Measurements from ENCODE around the gene TF.
"Not testable (repeated sequence)": the region's sequence is repeated elsewhere in the genome, so short reads cannot be mapped to it uniquely, and the experiment has no call there.

Gene TF

DNA sequence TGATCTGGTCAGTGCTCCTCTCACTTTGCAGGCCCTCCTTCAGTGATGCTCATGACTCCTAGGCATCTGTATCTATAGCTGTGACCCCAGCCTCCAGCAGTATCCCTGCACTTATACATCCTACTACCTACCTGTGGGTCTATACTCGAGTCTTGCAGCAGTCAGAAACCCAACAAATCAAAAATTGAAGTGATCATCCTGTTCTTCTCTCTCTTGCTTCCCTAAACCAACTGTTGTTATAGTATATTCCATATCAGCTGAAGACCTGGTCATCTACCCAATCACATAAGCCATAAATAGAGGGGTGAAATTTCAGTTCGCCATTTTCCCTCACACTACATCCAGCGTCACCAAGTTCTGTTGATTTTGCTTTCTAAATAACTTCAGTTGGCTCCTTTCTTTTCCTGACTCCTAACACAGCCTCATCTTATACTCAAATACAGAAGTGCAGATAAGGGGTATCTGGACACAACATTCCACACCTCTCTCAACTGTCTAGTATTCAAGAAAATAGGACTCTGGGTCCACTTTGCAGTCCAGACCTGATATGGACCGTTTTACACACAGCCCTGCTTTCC is 33.5 kb downstream of the TF start:
- TF ChIP-seq SP1 (IDR thresholded peaks at IDR 0.05) (no peak), NFRKB (IDR thresholded peaks at IDR 0.05) (no peak), TARDBP (IDR thresholded peaks at IDR 0.05) (no peak), ARNT (IDR thresholded peaks at IDR 0.05) (no peak), L3MBTL2 (conservative IDR thresholded peaks at IDR 0.05) (no peak), BHLHE40 (IDR thresholded peaks at IDR 0.05; ENCODE audit: borderline replicate concordance) (no peak), FOXA1 (IDR thresholded peaks at IDR 0.05) (no peak), ELF4 (IDR thresholded peaks at IDR 0.05) (no peak), FOXK2 (IDR thresholded peaks at IDR 0.05) (no peak), ZNF384 (IDR thresholded peaks at IDR 0.05) (no peak), CTBP1 (IDR thresholded peaks at IDR 0.05; ENCODE audit: borderline replicate concordance) (no peak), SUZ12 (IDR thresholded peaks at IDR 0.05) (no peak), FOXM1 (IDR thresholded peaks at IDR 0.05; ENCODE audit: borderline replicate concordance) (no peak), HDGF (IDR thresholded peaks at IDR 0.05; ENCODE audit: borderline replicate concordance) (no peak), LEF1 (IDR thresholded peaks at IDR 0.05; ENCODE audit: borderline replicate concordance) (no peak)
- TF ChIP-seq, protein P1, sequence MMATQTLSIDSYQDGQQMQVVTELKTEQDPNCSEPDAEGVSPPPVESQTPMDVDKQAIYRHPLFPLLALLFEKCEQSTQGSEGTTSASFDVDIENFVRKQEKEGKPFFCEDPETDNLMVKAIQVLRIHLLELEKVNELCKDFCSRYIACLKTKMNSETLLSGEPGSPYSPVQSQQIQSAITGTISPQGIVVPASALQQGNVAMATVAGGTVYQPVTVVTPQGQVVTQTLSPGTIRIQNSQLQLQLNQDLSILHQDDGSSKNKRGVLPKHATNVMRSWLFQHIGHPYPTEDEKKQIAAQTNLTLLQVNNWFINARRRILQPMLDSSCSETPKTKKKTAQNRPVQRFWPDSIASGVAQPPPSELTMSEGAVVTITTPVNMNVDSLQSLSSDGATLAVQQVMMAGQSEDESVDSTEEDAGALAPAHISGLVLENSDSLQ (IDR thresholded peaks at IDR 0.05) = no peak
- DNase-seq (ENCODE audit: extremely low spot score) = no peak
- ChIA-PET CTCF (no interaction called here), POLR2A (no interaction called here)

DNA sequence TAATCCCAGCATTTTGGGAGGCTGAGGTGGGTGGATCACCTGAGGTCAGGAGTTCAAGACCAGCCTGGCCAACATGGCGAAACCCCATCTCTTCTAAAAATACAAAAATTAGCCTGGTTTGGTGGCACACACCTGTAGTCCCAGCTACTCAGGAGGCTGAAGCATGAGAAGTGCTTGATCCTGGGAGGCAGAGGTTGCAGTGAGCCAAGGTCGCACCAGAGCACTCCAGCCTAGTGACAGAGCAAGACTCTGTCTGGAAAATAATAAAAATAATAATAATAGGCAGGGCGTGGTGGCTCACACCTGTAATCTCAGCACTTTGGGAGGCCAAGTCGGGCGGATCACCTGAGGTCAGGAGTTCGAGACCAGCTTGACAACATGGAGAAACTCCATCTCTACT is 34.6 kb downstream of the TF start:
- POLR2A ChIA-PET; CTCF ChIA-PET; DNase-seq (ENCODE audit: extremely low spot score): not testable (repeated sequence)

DNA sequence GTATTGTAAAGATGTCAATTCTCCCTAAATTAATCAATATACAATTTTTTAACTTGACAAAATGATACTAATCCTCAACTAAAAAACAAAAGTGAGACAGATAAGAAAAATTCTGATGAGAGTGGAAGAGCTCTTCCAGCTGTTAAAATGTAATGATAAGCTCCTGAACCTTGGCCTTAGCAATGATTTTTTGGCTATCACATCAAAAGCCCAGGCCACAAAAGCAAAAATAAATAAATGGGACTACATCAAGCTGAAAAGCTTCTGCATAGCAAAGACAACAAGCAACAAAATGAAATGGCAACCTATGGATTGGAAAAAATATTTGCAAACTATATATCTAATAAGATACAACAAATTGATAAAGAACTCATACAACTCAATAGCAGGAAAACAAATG is 35.4 kb downstream of the TF start:
- TF ChIP-seq ZNF384 (IDR thresholded peaks at IDR 0.05) (no peak), BHLHE40 (IDR thresholded peaks at IDR 0.05; ENCODE audit: borderline replicate concordance) (no peak), FOXA1 (IDR thresholded peaks at IDR 0.05) (no peak), TARDBP (IDR thresholded peaks at IDR 0.05) (no peak), CTBP1 (IDR thresholded peaks at IDR 0.05; ENCODE audit: borderline replicate concordance) (no peak), ELF4 (IDR thresholded peaks at IDR 0.05) (no peak), L3MBTL2 (conservative IDR thresholded peaks at IDR 0.05) (no peak), SP1 (IDR thresholded peaks at IDR 0.05) (no peak), LEF1 (IDR thresholded peaks at IDR 0.05; ENCODE audit: borderline replicate concordance) (no peak), SUZ12 (IDR thresholded peaks at IDR 0.05) (no peak), ARNT (IDR thresholded peaks at IDR 0.05) (no peak), NFRKB (IDR thresholded peaks at IDR 0.05) (no peak)
- TF ChIP-seq, protein P1 (IDR thresholded peaks at IDR 0.05) = no peak
- POLR2A ChIA-PET = no interaction called here
- CTCF ChIA-PET = no interaction called here
- DNase-seq (ENCODE audit: extremely low spot score) = no peak

DNA sequence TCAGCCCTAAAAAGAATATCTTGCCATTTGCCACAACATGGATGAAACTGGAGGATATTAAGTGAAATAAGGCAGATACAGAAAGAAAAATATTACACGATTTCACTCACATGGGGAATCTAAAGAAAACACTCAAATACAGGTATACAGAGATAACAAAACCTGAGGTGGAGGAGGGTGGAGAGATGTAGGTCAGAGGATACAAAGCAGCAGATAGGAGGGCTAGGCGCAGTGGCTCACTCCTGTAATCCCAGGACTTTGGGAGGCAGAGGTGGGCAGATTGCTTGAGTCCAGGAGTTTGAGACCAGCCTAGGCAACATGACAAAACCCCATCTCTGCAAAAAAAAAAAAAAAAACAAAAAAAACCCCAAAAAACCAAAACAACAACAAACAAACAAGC is 36.3 kb downstream of the TF start:
- TF ChIP-seq LEF1 (IDR thresholded peaks at IDR 0.05; ENCODE audit: borderline replicate concordance) (no peak), FOXM1 (IDR thresholded peaks at IDR 0.05; ENCODE audit: borderline replicate concordance) (no peak), L3MBTL2 (conservative IDR thresholded peaks at IDR 0.05) (no peak), ELF4 (IDR thresholded peaks at IDR 0.05) (no peak), HDGF (IDR thresholded peaks at IDR 0.05; ENCODE audit: borderline replicate concordance) (no peak), BHLHE40 (IDR thresholded peaks at IDR 0.05; ENCODE audit: borderline replicate concordance) (no peak), ZNF384 (IDR thresholded peaks at IDR 0.05) (no peak), FOXA1 (IDR thresholded peaks at IDR 0.05) (no peak), TARDBP (IDR thresholded peaks at IDR 0.05) (no peak), SP1 (IDR thresholded peaks at IDR 0.05) (no peak), FOXK2 (IDR thresholded peaks at IDR 0.05) (no peak)
- TF ChIP-seq, protein P1 (IDR thresholded peaks at IDR 0.05) = no peak
- ChIA-PET CTCF (no interaction called here), POLR2A (no interaction called here)
- no peak for DNase-seq (ENCODE audit: extremely low spot score)

DNA sequence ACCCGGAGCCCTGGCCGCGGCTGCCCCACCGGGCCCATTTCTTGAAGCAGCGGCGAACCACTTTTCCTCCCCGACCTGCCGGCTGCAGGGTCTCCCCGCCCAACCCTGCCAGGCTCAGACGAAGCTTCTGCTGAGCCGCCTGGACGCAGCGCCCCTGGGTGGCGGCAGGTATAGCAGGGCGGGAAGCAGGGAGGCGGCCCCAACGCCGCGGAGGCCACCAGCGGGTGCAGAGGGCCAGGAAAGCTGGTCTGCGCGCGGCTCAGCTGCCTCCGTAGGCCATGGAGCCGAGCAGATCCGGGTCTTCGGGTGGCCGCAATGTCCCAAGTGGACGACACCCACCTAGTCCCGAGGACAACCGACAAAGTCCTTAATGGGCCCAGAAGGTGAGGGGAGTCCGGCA is 37.6 kb downstream of the TF start:
- ChIA-PET CTCF (no interaction called here), POLR2A (no interaction called here)
- no peak for DNase-seq (ENCODE audit: extremely low spot score)
- TF ChIP-seq FOXA1 (IDR thresholded peaks at IDR 0.05) (no peak), ELF4 (IDR thresholded peaks at IDR 0.05) (no peak), HDGF (IDR thresholded peaks at IDR 0.05; ENCODE audit: borderline replicate concordance) (no peak), SP1 (IDR thresholded peaks at IDR 0.05) (no peak), L3MBTL2 (conservative IDR thresholded peaks at IDR 0.05) (no peak), SUZ12 (IDR thresholded peaks at IDR 0.05) (no peak), LEF1 (IDR thresholded peaks at IDR 0.05; ENCODE audit: borderline replicate concordance) (no peak), ZNF384 (IDR thresholded peaks at IDR 0.05) (no peak), FOXK2 (IDR thresholded peaks at IDR 0.05) (no peak), ARNT (IDR thresholded peaks at IDR 0.05) (no peak), NFRKB (IDR thresholded peaks at IDR 0.05) (no peak)
- TF ChIP-seq, protein P1 (IDR thresholded peaks at IDR 0.05) = no peak

DNA sequence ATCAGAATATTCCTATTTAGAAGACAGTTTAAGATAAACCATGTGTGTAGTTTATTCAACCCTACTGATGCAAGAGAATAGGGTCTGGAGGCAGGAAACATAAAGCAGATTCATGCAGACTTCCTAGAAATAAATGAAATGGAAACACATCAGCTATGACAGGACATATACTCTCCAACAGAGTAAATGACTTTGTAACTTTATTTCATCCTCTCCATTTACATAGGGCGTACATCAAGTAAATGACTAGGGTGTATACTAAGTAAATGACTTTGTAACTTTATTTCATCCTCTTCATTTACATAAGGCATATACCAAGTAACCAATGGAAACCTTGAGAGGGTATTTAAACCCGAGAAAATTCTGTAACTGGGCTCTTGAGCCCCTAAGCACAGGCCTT is 41.8 kb downstream of the TF start:
- TF ChIP-seq ARNT (IDR thresholded peaks at IDR 0.05) = no peak
- TF ChIP-seq BHLHE40 (IDR thresholded peaks at IDR 0.05; ENCODE audit: borderline replicate concordance) = no peak
- no peak for TF ChIP-seq NFRKB (IDR thresholded peaks at IDR 0.05)
- CTCF ChIA-PET = interaction anchor here (0.6 kb wide), 2 partner anchors 138 to 426 kb away, joined by 3 to 4 read pairs; no protein-coding TSS in a partner anchor
- no peak for DNase-seq (ENCODE audit: extremely low spot score)
- POLR2A ChIA-PET = no interaction called here

Measured in HEK293T (cell line).